Spleen (tissue), 7 donors: ENCODE data around the gene RPL7L1.

Experiments
- POLR2A ChIP-seq, 3 donors: fragments of 450-650 bp; IDR thresholded peaks; one replicate each; pipeline ENCODE4 v1.5.1; 2017; ENCODE audit warnings: antibody characterized with exemption in 3 of 3, mild to moderate bottlenecking in 1 of 3
- TF ChIP-seq, protein P1 (sequence below), 11 experiments: fragments of 200-600 bp in 7 of 11; fragments of 450-650 bp in 4 of 11; sonication (generic) in 4 of 11; IDR thresholded peaks in 8 of 11; conservative IDR thresholded peaks in 3 of 11; 1 replicate in 7 of 11; 2 replicates in 4 of 11; pipeline versions ENCODE4 v1.4.0 to v1.8.0; 2016 to 2021; ENCODE audit warnings: antibody characterized with exemption in 11 of 11, inconsistent platforms in 4 of 11, mild to moderate bottlenecking in 1 of 11
- donor health status: DM: no; HTN: no; CAD: no; lungs with moderate emphysema.
- donor health status: DM: no; HTN: no; CAD: no.
- donor health status: DM: no; HTN: no; CAD: no.

DNA sequence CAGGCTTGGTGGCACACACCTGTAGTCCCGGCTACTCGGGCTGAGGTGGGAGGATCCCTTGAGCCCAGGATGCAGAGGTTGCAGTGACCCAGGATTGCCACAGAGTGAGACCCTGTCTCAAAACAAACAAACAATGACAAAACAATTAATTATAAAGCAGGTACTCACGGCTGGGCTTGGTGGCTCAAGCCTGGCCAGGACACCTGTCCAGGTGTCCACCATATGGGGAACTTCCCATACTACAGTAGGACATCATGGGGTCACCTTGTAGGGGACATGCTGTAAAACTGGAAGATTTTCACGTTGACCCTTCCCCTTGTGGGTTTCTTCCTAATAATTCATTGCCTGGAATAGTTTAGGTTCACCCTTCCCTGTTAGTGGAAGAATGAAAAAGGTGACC, 30.7 kb upstream of the RPL7L1 start:
- no peak for TF ChIP-seq POLR2A (IDR thresholded peaks at IDR 0.05)
- TF ChIP-seq, protein P1, sequence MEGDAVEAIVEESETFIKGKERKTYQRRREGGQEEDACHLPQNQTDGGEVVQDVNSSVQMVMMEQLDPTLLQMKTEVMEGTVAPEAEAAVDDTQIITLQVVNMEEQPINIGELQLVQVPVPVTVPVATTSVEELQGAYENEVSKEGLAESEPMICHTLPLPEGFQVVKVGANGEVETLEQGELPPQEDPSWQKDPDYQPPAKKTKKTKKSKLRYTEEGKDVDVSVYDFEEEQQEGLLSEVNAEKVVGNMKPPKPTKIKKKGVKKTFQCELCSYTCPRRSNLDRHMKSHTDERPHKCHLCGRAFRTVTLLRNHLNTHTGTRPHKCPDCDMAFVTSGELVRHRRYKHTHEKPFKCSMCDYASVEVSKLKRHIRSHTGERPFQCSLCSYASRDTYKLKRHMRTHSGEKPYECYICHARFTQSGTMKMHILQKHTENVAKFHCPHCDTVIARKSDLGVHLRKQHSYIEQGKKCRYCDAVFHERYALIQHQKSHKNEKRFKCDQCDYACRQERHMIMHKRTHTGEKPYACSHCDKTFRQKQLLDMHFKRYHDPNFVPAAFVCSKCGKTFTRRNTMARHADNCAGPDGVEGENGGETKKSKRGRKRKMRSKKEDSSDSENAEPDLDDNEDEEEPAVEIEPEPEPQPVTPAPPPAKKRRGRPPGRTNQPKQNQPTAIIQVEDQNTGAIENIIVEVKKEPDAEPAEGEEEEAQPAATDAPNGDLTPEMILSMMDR (IDR thresholded peaks at IDR 0.05 in 8 of 11, conservative IDR thresholded peaks at IDR 0.05 in 3 of 11): no peak
